ENCODE results near the gene BAD.

Gene BAD

DNA sequence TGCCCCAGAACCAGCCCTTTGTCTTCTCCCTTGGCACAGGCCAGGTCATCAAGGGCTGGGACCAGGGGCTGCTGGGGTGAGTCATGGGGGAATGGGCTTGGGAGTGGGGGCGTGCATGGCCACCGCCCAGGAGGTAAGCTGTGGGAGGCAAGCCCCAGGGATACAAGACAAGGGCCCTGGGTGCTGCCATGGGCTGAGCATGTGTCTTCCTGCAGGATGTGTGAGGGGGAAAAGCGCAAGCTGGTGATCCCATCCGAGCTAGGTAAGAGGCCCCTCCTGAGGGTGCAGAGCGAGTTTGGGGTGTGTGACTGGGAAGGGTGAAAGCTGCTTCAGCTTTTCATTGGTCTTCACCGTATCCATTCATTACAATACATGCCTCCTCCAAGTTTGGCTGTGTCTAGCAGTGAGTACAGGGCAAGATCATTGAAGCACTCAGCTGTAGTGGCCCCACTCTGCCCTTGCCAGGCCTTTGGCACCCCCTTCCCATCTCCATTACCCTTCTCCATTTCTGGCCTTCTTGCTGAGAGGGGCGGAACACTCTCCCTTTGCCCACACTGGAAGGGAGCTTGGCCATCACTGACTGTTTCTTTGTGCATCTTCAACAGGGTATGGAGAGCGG, 41.1 kb downstream of the BAD start:
- H3K4me1 ChIP-seq (ENCODE audit: insufficient read depth, low read length): peaks cover 27% of the 10 kb centered on the region
- H3K27ac ChIP-seq (ENCODE audit: low read depth, low read length): no peak overlapping the region
- no peak overlapping the region for H3K9ac ChIP-seq (ENCODE audit: low read length)
- H3K27me3 ChIP-seq (ENCODE audit: control insufficient read depth in 1 of 2, insufficient read depth in 2 of 2, low read length in 2 of 2): no peaks in the 10 kb centered on the region
- H3K9me3 ChIP-seq (ENCODE audit: low read length): no peaks in the 10 kb centered on the region
- H3K36me3 ChIP-seq (ENCODE audit: insufficient read depth, low read length): peaks cover 21% of the 10 kb centered on the region
- no peak overlapping the region for H3K4me3 ChIP-seq (ENCODE audit: low read depth in 1 of 2, low read length in 2 of 2)

DNA sequence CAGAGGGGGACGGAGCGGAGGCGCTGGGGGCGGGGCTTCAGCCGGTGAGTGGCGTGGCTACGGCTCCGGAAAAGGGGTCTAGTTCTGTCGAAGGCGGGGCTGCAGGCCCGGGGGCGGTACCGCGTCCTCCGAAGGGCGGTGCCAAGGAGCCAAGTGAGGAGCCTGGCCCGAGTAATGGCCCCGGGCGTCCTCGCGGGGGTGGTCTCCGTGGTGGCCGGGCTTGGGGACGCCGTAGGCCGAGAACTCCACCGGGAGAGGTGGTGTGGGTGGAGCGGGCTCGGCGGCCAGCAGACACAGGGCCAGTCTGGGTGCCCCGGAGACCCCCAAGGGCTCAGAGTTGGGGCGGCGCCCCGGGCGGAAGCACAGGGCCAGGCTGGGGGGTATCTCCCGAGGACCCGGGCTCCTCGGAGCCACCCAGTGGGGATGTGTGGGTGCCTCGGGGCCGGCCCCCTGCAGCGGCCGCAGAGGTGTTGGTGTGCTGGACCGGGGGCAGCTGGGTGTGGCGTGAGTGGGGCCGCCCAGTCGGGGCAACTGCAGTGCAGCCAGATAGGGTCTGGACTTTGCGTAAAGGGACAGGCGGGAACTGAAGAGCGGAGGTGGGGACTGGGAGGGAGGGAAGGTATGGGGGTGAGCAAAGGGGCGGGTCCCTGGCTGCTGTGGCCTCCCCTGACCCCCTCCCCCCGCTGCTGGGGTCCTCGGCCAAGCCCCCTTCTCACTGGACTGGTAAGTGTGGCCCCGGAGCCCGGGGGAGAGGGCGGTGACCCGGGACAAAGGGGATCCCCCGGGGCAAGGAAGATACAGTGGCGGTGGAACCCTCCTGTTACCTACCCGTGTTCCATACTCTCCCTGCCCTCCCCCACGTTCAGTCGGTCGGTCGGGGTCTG, 42.7 kb downstream of the BAD start:
- Histone ChIP-seq H3K27me3 (ENCODE audit: control insufficient read depth in 1 of 2, insufficient read depth in 2 of 2, low read length in 2 of 2) (no peaks in the 10 kb centered on the region), H3K9ac (ENCODE audit: low read length) (peak overlapping the region; percentile 30), H3K36me3 (ENCODE audit: insufficient read depth, low read length) (peaks cover 33% of the 10 kb centered on the region), H3K4me1 (ENCODE audit: insufficient read depth, low read length) (peaks cover 19% of the 10 kb centered on the region), H3K9me3 (ENCODE audit: low read length) (no peaks in the 10 kb centered on the region), H3K4me3 (ENCODE audit: low read depth in 1 of 2, low read length in 2 of 2) (peak overlapping the region; percentile 74 to 77), H3K27ac (ENCODE audit: low read depth, low read length) (peak overlapping the region; percentile 94)

DNA sequence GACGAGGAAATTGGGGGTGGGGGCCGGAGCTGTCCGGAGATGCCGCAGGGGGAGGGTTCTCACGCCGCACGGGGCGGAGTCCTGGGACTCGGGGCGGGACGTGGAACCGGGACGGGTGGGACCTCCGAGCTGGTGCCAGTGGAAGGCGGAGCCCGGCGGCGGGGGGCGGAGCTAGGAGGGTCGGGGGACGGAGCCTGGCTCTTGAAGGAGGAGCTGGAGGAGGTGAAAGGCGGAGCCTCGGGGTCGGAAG, 43.3 kb downstream of the BAD start:
- Histone ChIP-seq H3K4me1 (ENCODE audit: insufficient read depth, low read length) (peaks cover 19% of the 10 kb centered on the region), H3K36me3 (ENCODE audit: insufficient read depth, low read length) (peaks cover 33% of the 10 kb centered on the region), H3K9me3 (ENCODE audit: low read length) (no peaks in the 10 kb centered on the region), H3K4me3 (ENCODE audit: low read depth in 1 of 2, low read length in 2 of 2) (peak overlapping the region; percentile 67 to 77), H3K27me3 (ENCODE audit: control insufficient read depth in 1 of 2, insufficient read depth in 2 of 2, low read length in 2 of 2) (no peaks in the 10 kb centered on the region), H3K9ac (ENCODE audit: low read length) (no peak overlapping the region), H3K27ac (ENCODE audit: low read depth, low read length) (peak overlapping the region; percentile 88)

DNA sequence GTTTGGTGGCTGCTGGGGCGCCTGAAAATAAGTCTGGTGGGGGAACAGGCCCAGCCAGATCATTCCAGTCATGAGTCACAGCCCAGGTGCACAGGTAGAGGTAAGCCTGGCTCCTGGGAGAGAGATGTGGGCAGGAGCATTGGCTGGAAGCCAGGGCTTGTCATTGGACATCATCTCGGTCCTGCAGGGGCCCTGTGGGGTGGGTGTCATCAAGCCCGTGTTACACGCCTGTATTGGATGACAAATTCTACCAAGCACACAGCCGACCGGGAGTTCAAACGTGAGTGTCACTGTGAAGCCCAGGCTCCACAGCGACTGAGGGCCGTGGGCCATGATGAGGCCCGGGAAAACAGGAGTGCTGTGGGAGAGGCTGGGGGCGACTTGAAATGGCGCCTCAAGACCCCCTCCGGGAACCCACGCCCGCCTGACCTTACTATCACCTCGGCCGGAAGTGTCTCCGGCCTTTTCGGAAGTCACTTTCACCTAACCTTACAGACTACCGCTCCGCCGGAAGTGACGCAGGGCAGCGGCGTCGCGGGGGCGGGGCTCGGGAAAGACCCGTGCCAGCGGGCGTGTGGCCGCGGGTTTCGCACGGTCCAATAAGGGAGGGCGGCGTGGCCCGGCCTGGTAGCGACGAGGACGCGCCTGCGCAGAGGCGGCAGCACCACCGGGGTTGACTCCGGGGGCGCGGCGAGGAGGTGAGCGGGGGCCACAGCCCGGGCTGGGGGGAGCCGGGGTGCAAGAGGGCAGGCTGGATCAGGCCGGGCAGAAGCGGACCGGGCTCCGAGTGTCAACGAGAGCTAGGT, 43.8 kb downstream of the BAD start, which contains the start of gene FKBP2:
TSS of gene FKBP2 (plus strand) at position 661 of the 806 bp plus-strand sequence. CDS start 1,293 bp downstream, outside the sequence.
- Histone ChIP-seq H3K36me3 (ENCODE audit: insufficient read depth, low read length) (peaks cover 33% of the 10 kb centered on the region), H3K9ac (ENCODE audit: low read length) (peak within 1 kb of the TSS; percentile 92), H3K27ac (ENCODE audit: low read depth, low read length) (peak within 1 kb of the TSS; percentile 94), H3K4me3 (ENCODE audit: low read depth in 1 of 2, low read length in 2 of 2) (peak within 1 kb of the TSS; percentile 77), H3K4me1 (ENCODE audit: insufficient read depth, low read length) (peaks cover 21% of the 10 kb centered on the region), H3K27me3 (ENCODE audit: control insufficient read depth in 1 of 2, insufficient read depth in 2 of 2, low read length in 2 of 2) (no peaks in the 10 kb centered on the region), H3K9me3 (ENCODE audit: low read length) (no peaks in the 10 kb centered on the region)

DNA sequence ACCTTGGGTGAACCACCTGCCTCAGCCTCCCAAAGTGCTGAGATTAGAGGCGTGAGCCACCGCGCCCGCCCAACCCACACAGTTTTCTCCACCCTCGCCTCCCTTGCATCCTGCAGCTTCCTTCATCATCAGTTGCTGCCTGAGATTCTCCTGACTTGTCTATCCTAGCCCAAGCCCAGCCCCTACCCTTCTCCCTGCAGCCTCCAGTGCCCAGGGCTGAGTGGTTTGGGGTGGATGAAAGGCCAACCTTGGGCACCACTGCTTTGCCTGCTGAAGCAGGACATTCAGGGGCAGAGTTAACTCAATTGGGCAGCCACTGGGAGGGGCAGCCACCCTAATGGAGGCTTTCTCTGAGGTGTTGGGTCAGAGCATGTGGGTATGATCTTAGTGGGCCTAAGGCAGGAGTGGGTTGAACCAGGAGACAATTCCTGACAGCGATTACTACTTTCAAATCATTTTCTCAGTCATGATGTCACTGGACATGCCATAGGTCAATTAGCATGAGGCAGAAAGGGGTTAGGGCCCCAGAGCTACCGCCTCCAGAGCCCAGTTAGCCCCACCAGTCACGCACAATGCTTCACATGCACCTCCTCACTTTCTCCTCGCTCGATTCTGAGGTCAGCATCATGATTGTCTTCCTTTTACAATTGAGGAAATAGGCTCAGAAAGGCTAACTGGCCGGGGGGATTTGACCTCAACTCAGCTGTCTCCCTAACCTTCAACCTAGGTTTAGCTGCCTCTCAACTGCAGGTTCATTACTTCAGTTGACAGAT, 44.6 kb downstream of the BAD start:
- Histone ChIP-seq H3K27me3 (ENCODE audit: control insufficient read depth in 1 of 2, insufficient read depth in 2 of 2, low read length in 2 of 2) (no peaks in the 10 kb centered on the region), H3K36me3 (ENCODE audit: insufficient read depth, low read length) (peaks cover 33% of the 10 kb centered on the region), H3K4me1 (ENCODE audit: insufficient read depth, low read length) (peaks cover 20% of the 10 kb centered on the region), H3K9ac (ENCODE audit: low read length) (peak overlapping the region; percentile 92), H3K9me3 (ENCODE audit: low read length) (no peaks in the 10 kb centered on the region), H3K4me3 (ENCODE audit: low read depth in 1 of 2, low read length in 2 of 2) (peak overlapping the region; percentile 17 to 77), H3K27ac (ENCODE audit: low read depth, low read length) (peak overlapping the region; percentile 88)

DNA sequence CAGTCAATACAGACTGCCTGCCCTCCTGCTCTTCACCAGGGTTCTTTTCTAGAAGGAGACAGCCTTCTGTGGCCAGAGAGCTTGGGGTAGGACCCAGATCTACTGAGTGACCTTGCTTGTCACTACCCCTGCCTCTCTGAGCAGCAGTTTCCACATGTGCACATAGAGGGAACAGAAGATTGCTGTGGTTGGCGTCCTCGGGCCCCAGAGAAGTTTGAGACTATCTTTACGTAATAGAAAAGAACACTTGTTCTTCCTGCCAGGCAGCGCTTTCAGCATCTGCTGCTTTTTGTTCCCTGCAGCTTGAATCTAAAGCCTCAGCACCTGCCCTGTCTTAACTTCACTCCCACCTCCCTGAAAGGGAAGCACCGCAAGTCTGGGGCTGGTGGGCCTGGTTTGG, 45.5 kb downstream of the BAD start:
- peaks cover 21% of the 10 kb centered on the region for H3K4me1 ChIP-seq (ENCODE audit: insufficient read depth, low read length)
- no peaks in the 10 kb centered on the region for H3K9me3 ChIP-seq (ENCODE audit: low read length)
- no peak overlapping the region for H3K4me3 ChIP-seq (ENCODE audit: low read depth in 1 of 2, low read length in 2 of 2)
- peaks cover 29% of the 10 kb centered on the region for H3K36me3 ChIP-seq (ENCODE audit: insufficient read depth, low read length)
- no peak overlapping the region for H3K27ac ChIP-seq (ENCODE audit: low read depth, low read length)
- no peaks in the 10 kb centered on the region for H3K27me3 ChIP-seq (ENCODE audit: control insufficient read depth in 1 of 2, insufficient read depth in 2 of 2, low read length in 2 of 2)
- H3K9ac ChIP-seq (ENCODE audit: low read length): no peak overlapping the region

DNA sequence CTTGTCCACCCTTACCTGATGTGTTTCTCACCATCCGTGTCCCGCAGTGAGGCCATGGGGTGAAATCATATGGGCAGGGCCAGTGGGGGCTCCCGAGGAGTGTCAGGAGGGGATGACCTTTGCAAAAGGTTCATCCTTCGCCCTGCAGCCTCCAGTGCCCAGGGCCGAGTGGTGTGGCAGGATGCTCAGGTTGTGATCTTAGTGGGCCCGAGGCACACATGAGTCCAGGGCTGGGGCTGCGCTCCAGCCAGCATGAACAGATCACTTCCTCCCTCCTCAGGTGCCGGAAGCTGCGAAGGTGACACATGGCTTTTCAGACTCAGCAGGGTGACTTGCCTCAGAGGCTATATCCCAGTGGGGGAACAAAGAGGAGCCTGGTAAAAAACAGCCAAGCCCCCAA, 46.4 kb downstream of the BAD start:
- no peak overlapping the region for H3K4me3 ChIP-seq (ENCODE audit: low read depth in 1 of 2, low read length in 2 of 2)
- H3K4me1 ChIP-seq (ENCODE audit: insufficient read depth, low read length): peaks cover 29% of the 10 kb centered on the region
- peaks cover 20% of the 10 kb centered on the region for H3K36me3 ChIP-seq (ENCODE audit: insufficient read depth, low read length)
- H3K9ac ChIP-seq (ENCODE audit: low read length): no peak overlapping the region
- H3K27me3 ChIP-seq (ENCODE audit: control insufficient read depth in 1 of 2, insufficient read depth in 2 of 2, low read length in 2 of 2): no peaks in the 10 kb centered on the region
- no peaks in the 10 kb centered on the region for H3K9me3 ChIP-seq (ENCODE audit: low read length)
- H3K27ac ChIP-seq (ENCODE audit: low read depth, low read length): no peak overlapping the region

DNA sequence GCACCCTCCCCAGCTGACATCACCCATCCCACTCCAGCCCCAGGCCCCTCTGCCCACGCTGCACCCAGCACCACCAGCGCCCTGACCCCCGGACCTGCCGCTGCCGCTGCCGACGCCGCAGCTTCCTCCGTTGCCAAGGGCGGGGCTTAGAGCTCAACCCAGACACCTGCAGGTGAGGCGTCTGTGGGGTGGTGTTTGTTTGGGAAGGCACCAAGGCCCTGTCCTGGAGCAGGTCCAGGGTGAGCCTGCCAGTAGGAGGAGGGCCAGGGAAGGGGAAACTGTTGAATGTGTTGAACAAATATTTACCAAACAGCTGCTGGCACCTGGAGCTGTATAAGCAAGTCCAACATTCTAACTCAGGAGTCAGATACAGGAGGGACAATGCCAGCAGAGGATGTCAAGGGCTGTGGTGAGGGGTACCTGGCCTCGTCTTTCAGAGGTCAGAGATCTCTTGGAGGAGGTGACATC, 46.9 kb downstream of the BAD start:
- Histone ChIP-seq H3K36me3 (ENCODE audit: insufficient read depth, low read length) (peaks cover 20% of the 10 kb centered on the region), H3K4me3 (ENCODE audit: low read depth in 1 of 2, low read length in 2 of 2) (no peak overlapping the region), H3K9ac (ENCODE audit: low read length) (no peak overlapping the region), H3K27ac (ENCODE audit: low read depth, low read length) (no peak overlapping the region), H3K27me3 (ENCODE audit: control insufficient read depth in 1 of 2, insufficient read depth in 2 of 2, low read length in 2 of 2) (no peaks in the 10 kb centered on the region), H3K9me3 (ENCODE audit: low read length) (no peaks in the 10 kb centered on the region), H3K4me1 (ENCODE audit: insufficient read depth, low read length) (peaks cover 33% of the 10 kb centered on the region)

DNA sequence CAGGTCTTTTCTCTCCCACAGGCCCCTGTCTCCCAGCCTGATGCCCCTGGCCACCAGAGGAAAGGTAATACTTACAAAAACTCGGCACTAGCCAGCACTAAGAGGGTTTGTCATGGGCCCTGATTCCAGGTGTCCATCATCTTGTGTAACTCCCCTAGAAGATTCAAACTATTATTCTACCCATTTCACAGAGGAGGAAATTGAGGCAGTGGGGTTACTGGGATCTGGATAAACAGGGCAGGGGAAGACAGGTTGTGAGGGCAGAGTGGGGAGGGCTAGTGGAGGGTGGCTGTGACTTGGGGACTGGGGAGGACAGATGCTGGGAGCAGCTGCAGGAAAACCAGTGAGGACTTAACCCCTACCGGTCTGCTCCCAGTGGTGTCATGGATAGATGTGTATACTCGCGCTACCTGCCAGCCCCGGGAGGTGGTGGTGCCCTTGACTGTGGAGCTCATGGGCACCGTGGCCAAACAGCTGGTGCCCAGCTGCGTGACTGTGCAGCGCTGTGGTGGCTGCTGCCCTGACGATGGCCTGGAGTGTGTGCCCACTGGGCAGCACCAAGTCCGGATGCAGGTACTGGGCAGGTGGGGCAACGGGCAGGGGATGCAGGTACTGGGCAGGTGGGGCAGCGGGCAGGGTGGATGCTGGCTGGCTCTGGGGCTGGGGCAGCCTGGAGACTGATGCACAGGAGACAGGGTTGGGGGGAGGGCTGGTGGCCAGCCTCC, 48.9 kb downstream of the BAD start:
- H3K9me3 ChIP-seq (ENCODE audit: low read length): no peaks in the 10 kb centered on the region
- H3K4me1 ChIP-seq (ENCODE audit: insufficient read depth, low read length): peaks cover 50% of the 10 kb centered on the region
- H3K27ac ChIP-seq (ENCODE audit: low read depth, low read length): peak overlapping the region; percentile 80
- H3K9ac ChIP-seq (ENCODE audit: low read length): peak overlapping the region; percentile 68
- H3K27me3 ChIP-seq (ENCODE audit: control insufficient read depth in 1 of 2, insufficient read depth in 2 of 2, low read length in 2 of 2): no peaks in the 10 kb centered on the region
- peaks cover 20% of the 10 kb centered on the region for H3K36me3 ChIP-seq (ENCODE audit: insufficient read depth, low read length)
- peak overlapping the region; percentile 68 to 73 for H3K4me3 ChIP-seq (ENCODE audit: low read depth in 1 of 2, low read length in 2 of 2)

DNA sequence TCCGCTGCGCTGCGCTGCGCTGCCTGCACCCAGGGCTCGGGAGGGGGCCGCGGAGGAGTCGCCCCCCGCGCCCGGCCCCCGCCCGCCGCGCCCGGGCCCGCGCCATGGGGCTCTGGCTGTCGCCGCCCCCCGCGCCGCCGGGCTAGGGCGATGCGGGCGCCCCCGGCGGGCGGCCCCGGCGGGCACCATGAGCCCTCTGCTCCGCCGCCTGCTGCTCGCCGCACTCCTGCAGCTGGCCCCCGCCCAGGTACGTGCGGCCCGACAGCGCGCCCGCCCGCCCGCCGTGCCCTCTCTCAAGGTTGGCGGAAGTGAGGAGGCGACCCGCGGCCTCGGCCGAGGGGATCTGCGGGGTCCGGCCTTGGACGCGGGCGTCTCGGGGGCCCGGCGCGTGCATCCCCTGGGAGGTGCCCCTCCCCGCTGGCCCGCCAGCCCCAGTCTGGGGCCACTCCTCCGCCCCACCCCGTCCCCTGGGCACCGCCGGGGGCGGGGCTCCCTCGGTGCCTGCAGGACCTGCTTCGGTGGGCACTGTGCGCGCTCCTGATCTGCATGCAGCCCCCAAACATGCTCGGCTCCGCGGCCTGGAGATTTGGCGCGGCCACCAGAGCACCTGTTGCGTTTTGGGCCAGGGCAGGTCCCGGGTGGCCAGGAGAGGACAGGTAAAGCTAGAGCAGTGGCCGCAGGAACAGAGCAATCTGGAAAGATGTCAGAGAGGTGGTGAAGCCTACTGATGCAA, 49.7 kb downstream of the BAD start:
- peak overlapping the region; percentile 80 for H3K27ac ChIP-seq (ENCODE audit: low read depth, low read length)
- H3K36me3 ChIP-seq (ENCODE audit: insufficient read depth, low read length): peaks cover 20% of the 10 kb centered on the region
- no peaks in the 10 kb centered on the region for H3K27me3 ChIP-seq (ENCODE audit: control insufficient read depth in 1 of 2, insufficient read depth in 2 of 2, low read length in 2 of 2)
- H3K9me3 ChIP-seq (ENCODE audit: low read length): no peaks in the 10 kb centered on the region
- peaks cover 43% of the 10 kb centered on the region for H3K4me1 ChIP-seq (ENCODE audit: insufficient read depth, low read length)
- H3K9ac ChIP-seq (ENCODE audit: low read length): peak overlapping the region; percentile 68
- peak overlapping the region; percentile 68 to 73 for H3K4me3 ChIP-seq (ENCODE audit: low read depth in 1 of 2, low read length in 2 of 2)

Measured in muscle layer of colon (tissue), 2 donors.